IMR-90 (cell line): ENCODE data around the gene CHD6. TPM values are rescaled to one million over a fixed set of nuclear protein-coding genes. Genes with fewer than 3 reads are reported as not detected.

Experiments
- ATAC-seq: fragments of 200-7000 bp; cut with Tn5 transposase; 2 replicates; pipeline ENCODE4 v1.9.1; 2020; ENCODE audit warnings: low read depth, mild to moderate bottlenecking, moderate library complexity
- BruUV-seq: library from RNA; stranded (reverse); fragments of 400-500 nt; replicated peaks from 2 replicates; lab custom pipeline; 2021; lab: Mats Ljungman, UMichigan
- CTCF ChIA-PET: fragments of 300-600 bp; formaldehyde crosslinking; extraction: SDS; loops from one replicate; lab custom pipeline; 2021; ENCODE audit warnings: antibody characterized with exemption; lab: Yijun Ruan, JAX
- POLR2A ChIA-PET: fragments of 300-600 bp; sonication (Branson Sonifier 250); formaldehyde crosslinking; loops from one replicate; lab custom pipeline; 2022; ENCODE audit warnings: antibody characterized with exemption; ENCODE audit not compliant: unreplicated experiment; lab: Charles Lee
- DNase-seq: peaks from one replicate; pipeline ENCODE4 v3.0.0; 2013
- H2AFZ ChIP-seq: replicated peaks from 2 replicates; pipeline ENCODE3; 2013; ENCODE audit warnings: low read length, mild to moderate bottlenecking; ENCODE audit not compliant: poor library complexity
- H2AK5ac ChIP-seq: 2 replicates; pipeline ENCODE4 v1.6.1; 2013; ENCODE audit warnings: low read depth, low read length, inconsistent platforms
- H2AK9ac ChIP-seq: replicated peaks from 2 replicates; pipeline ENCODE3; 2013; ENCODE audit warnings: mild to moderate bottlenecking, low read depth, low read length, moderate library complexity; ENCODE audit not compliant: poor library complexity
- H2BK120ac ChIP-seq: 2 replicates; pipeline ENCODE4 v1.6.1; 2013; ENCODE audit warnings: low read depth, low read length, inconsistent platforms
- H2BK15ac ChIP-seq: 3 replicates; pipeline ENCODE4 v1.6.1; 2013; ENCODE audit warnings: low read depth, low read length, inconsistent platforms
- H2BK20ac ChIP-seq: 2 replicates; pipeline ENCODE4 v1.6.1; 2013; ENCODE audit warnings: low read depth, mild to moderate bottlenecking, inconsistent platforms, low read length, moderate library complexity
- H2BK5ac ChIP-seq: 2 replicates; pipeline ENCODE4 v1.6.1; 2013; ENCODE audit warnings: mild to moderate bottlenecking, low read depth, low read length, inconsistent platforms; ENCODE audit not compliant: poor library complexity, severe bottlenecking
- H3K14ac ChIP-seq: replicated peaks from 2 replicates; pipeline ENCODE4 v1.6.1; 2013; ENCODE audit warnings: low read depth, low read length, inconsistent platforms
- H3K18ac ChIP-seq: 2 replicates; pipeline ENCODE4 v1.6.1; 2013; ENCODE audit warnings: low read depth, low read length, control low read depth
- H3K23ac ChIP-seq: 2 replicates; pipeline ENCODE4 v1.6.1; 2013; ENCODE audit warnings: low read depth, low read length, inconsistent platforms
- H3K27ac ChIP-seq: 2 replicates; pipeline ENCODE4 v1.5.1; 2013; ENCODE audit warnings: mild to moderate bottlenecking, control low read depth, low read length; ENCODE audit not compliant: insufficient read depth
- H3K27me3 ChIP-seq: 2 replicates; pipeline ENCODE4 v1.6.1; 2013; ENCODE audit warnings: low read length; ENCODE audit not compliant: control insufficient read depth, insufficient read depth
- H3K36me3 ChIP-seq: 2 replicates; pipeline ENCODE4 v1.6.1; 2013; ENCODE audit warnings: low read length, mixed read lengths; ENCODE audit not compliant: control insufficient read depth, insufficient read depth
- H3K4ac ChIP-seq: 2 replicates; pipeline ENCODE4 v1.6.1; 2013; ENCODE audit warnings: low read depth, low read length, inconsistent platforms
- H3K4me1 ChIP-seq: 2 replicates; pipeline ENCODE4 v1.6.1; 2013; ENCODE audit warnings: low read length, mixed read lengths; ENCODE audit not compliant: control insufficient read depth, insufficient read depth
- H3K4me2 ChIP-seq: 2 replicates; pipeline ENCODE4 v1.6.1; 2013; ENCODE audit warnings: low read depth, mild to moderate bottlenecking, control low read depth, low read length, moderate library complexity
- H3K4me3 ChIP-seq: 2 replicates; pipeline ENCODE4 v1.5.1; 2013; ENCODE audit warnings: low read depth, mild to moderate bottlenecking, control low read depth, low read length, moderate library complexity; ENCODE audit not compliant: insufficient read depth
- H3K56ac ChIP-seq: 2 replicates; pipeline ENCODE4 v1.6.1; 2013; ENCODE audit warnings: low read length, inconsistent platforms; ENCODE audit not compliant: insufficient read depth; ENCODE audit errors: extremely low read depth
- H3K79me1 ChIP-seq, 2 experiments: 2 replicates each; pipeline ENCODE4 v1.6.1; 2013; ENCODE audit warnings: low read length in 2 of 2, inconsistent platforms in 1 of 2, low read depth in 1 of 2
- H3K9ac ChIP-seq: 2 replicates; pipeline ENCODE4 v1.6.1; 2013; ENCODE audit warnings: low read depth, low read length, control low read depth
- H3K9me1 ChIP-seq: 2 replicates; pipeline ENCODE4 v1.6.1; 2013; ENCODE audit warnings: low read length, inconsistent platforms; ENCODE audit not compliant: insufficient read depth
- H3K9me3 ChIP-seq: 2 replicates; pipeline ENCODE4 v1.6.1; 2013; ENCODE audit warnings: low read length; ENCODE audit not compliant: control insufficient read depth, insufficient read depth
- H4K20me1 ChIP-seq: 2 replicates; pipeline ENCODE4 v1.6.1; 2013; ENCODE audit warnings: low read length, inconsistent platforms; ENCODE audit not compliant: insufficient read depth
- H4K5ac ChIP-seq: 2 replicates; pipeline ENCODE4 v1.6.1; 2013; ENCODE audit warnings: mild to moderate bottlenecking, low read depth, low read length, control low read depth
- H4K8ac ChIP-seq, 2 experiments: 2 replicates each; pipeline ENCODE4 v1.6.1; 2013; ENCODE audit warnings: low read depth in 2 of 2, low read length in 2 of 2, control low read depth in 1 of 2, inconsistent platforms in 1 of 2
- H4K91ac ChIP-seq: 2 replicates; pipeline ENCODE4 v1.6.1; 2013; ENCODE audit warnings: low read depth, low read length, inconsistent platforms; ENCODE audit not compliant: insufficient read depth
- BHLHE40 ChIP-seq: fragments of 150-350 bp; IDR thresholded peaks from 2 replicates; pipeline ENCODE4 v1.6.1; 2016; ENCODE audit warnings: mild to moderate bottlenecking, low read depth, low read length
- RCOR1 ChIP-seq: IDR thresholded peaks from 2 replicates; pipeline ENCODE4 v1.6.1; 2012; ENCODE audit warnings: mild to moderate bottlenecking, low read length, improper control_type of control experiment; ENCODE audit not compliant: insufficient replicate concordance
- WGBS, 2 experiments: methylation state at CpG; one replicate each; pipeline versions ENCODE4 v1.1.5 to v1.1.7; 2013; ENCODE audit warnings: missing lambda C conversion rate in 2 of 2; ENCODE audit not compliant: insufficient read length in 1 of 2; ENCODE audit errors: extremely low coverage in 2 of 2; 5-methylcytosine and 5-hydroxymethylcytosine counted together
- dilution Hi-C: fragments of 300-500 bp; cut with HindIII; formaldehyde crosslinking; loops from one replicate; pipeline ENCODE4 v1.14.3; 2018; ENCODE audit warnings: low sequenced_read_pairs; ENCODE audit not compliant: unreplicated experiment
- in situ Hi-C: fragments of 300-500 bp; cut with MboI; formaldehyde crosslinking; loops from 3 replicates; pipeline ENCODE4 v1.14.3; 2019; ENCODE audit warnings: low sequenced_read_pairs, inconsistent platforms, mixed read lengths
- intact Hi-C: fragments of 100-400 bp; cut with micrococcal nuclease; formaldehyde crosslinking; loops from 2 replicates; pipeline ENCODE4 v1.10.0; 2022
- polyA plus RNA-seq, 3 experiments: library from polyadenylated mRNA; depleted of rRNA; stranded (reverse); fragments of >200 nt; gene quantifications; 2 replicates each; pipeline ENCODE4 v1.2.3, GENCODE V29; 2012; ENCODE audit warnings: low replicate concordance in 1 of 3
- total RNA-seq: library from RNA; depleted of rRNA; stranded (reverse); fragments of >200 nt; gene quantifications from 2 replicates; pipeline ENCODE4 v1.2.3, GENCODE V29; 2012
- TF ChIP-seq, protein P1 (sequence below): fragments of 150-350 bp; IDR thresholded peaks from 2 replicates; pipeline ENCODE4 v1.6.1; 2016; ENCODE audit warnings: low read depth, mild to moderate bottlenecking, low read length, moderate library complexity, borderline replicate concordance

Gene CHD6
- total and polyA plus RNA-seq, 2 of the 4 experiments (the other 2 are of a cell fraction), result 8.8 to 26.7 TPM

DNA sequence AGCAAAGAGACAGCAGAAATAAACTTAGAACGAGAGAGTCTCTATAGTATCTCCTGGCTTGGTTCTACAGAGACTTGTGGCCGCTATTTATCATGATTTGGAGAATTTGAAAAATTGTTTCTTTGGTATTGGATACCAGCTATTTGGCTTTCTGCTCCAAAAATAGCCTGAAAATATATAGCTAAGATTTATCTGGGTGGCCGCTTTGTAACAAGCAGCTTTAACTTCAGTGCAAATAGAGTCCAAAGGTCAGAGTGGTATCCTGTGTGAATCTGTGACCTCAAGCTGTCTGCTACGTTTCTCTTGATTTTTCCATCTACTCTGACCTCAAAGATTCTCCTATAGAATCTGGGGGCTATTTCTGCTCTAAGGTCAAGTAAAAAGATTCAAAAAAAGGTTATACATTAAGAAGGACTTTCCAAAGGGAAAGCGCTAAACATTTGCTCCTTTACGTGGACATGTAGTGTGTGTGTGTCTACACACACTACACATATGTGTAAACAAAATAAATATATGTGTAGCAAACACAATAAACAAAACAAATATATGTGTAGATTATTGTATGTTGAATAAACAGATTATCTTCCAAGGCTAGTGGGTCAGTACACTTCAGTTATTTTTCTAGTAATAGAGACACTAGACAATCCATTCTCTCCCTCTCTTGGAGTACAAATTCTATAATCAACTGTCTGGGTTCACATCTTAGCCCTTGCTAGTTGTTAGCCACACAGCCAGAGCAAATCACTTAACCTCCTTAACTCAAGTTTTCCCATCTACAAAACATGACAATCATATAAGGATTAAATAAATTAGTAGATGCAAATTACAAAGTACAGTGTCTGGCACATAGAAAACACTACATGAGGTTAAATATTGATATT is 40.8 kb downstream of the CHD6 start (continued):
- TF ChIP-seq, protein P1, sequence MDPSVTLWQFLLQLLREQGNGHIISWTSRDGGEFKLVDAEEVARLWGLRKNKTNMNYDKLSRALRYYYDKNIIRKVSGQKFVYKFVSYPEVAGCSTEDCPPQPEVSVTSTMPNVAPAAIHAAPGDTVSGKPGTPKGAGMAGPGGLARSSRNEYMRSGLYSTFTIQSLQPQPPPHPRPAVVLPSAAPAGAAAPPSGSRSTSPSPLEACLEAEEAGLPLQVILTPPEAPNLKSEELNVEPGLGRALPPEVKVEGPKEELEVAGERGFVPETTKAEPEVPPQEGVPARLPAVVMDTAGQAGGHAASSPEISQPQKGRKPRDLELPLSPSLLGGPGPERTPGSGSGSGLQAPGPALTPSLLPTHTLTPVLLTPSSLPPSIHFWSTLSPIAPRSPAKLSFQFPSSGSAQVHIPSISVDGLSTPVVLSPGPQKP, result no peak

DNA sequence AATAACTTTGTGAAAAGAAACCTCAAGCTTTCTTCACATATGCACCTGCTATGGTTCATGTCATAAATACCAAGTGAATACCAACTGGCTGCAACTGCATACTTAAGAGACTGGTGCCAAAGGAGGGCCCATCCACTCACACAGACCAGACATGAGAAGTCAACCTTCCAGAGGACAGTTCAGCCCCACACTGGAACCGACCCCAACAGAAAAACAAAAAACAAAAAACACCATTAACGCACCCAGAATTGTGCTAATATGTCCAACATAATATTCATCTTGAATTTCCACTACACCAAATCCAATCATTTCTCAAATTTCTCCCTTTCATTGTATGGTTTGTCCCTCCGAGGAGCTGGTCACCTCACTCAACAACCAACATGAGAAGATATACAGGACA is 42.8 kb downstream of the CHD6 start:
- TF ChIP-seq RCOR1, result no peak
- no peak for TF ChIP-seq BHLHE40
- no peak overlapping the region for H3K4me2 ChIP-seq
- no peak overlapping the region for H2AFZ ChIP-seq
- H2BK15ac ChIP-seq, result no peak overlapping the region
- POLR2A ChIA-PET, result no interaction called here
- H4K91ac ChIP-seq, result no peak overlapping the region
- in situ Hi-C loops (no loop called here), intact Hi-C loops (no loop called here), dilution Hi-C loops (no loop called here)
- CTCF ChIA-PET, result no interaction called here
- H2BK120ac ChIP-seq, result no peak overlapping the region
- no peak overlapping the region for H3K14ac ChIP-seq
- peaks cover 21 to 70% of the 10 kb centered on the region in 2 experiments for H3K79me1 ChIP-seq
- H3K27ac ChIP-seq, result no peak overlapping the region
- H2BK20ac ChIP-seq, result no peak overlapping the region
- no peak for ATAC-seq
- 100% methylated on average over 1 of the region's 3 CpGs; no CpG with 5 or more reads in 1 of the 2 experiments for WGBS, 2 experiments
- BruUV-seq, result no TSS peak
- H2AK5ac ChIP-seq, result no peak overlapping the region
- H4K8ac ChIP-seq, result no peak overlapping the region
- H3K9me3 ChIP-seq, result no peaks in the 10 kb centered on the region
- peaks cover 7% of the 10 kb centered on the region for H3K9me1 ChIP-seq
- DNase-seq, result no peak
- H4K5ac ChIP-seq, result no peak overlapping the region
- H2AK9ac ChIP-seq, result no peak overlapping the region
- H4K20me1 ChIP-seq, result peaks cover 62% of the 10 kb centered on the region
- H3K36me3 ChIP-seq, result no peaks in the 10 kb centered on the region
- no peak overlapping the region for H3K56ac ChIP-seq
- H2BK5ac ChIP-seq, result no peak overlapping the region
- no peak overlapping the region for H3K4me3 ChIP-seq
- H3K4ac ChIP-seq, result no peak overlapping the region
- H3K27me3 ChIP-seq, result no peaks in the 10 kb centered on the region
- peaks cover 4% of the 10 kb centered on the region for H3K4me1 ChIP-seq
- H3K23ac ChIP-seq, result no peak overlapping the region
- H3K18ac ChIP-seq, result no peak overlapping the region
- H3K9ac ChIP-seq, result no peak overlapping the region
